Activated CD8-positive, alpha-beta memory T cell treated with anti-CD3 and anti-CD28 coated beads, Interleukin-2, amount 50 U/mL, for 1 hour (primary cell): ENCODE data around the gene MT2A.
"Not testable (repeated sequence)": the region's sequence is repeated elsewhere in the genome, so short reads cannot be mapped to it uniquely, and the experiment has no call there.

Source experiments
- DNase-seq: peaks from one replicate; pipeline ENCODE4 v3.0.0-alpha.2; 2020; ENCODE audit errors: extremely low read depth

MT2A gene

DNA sequence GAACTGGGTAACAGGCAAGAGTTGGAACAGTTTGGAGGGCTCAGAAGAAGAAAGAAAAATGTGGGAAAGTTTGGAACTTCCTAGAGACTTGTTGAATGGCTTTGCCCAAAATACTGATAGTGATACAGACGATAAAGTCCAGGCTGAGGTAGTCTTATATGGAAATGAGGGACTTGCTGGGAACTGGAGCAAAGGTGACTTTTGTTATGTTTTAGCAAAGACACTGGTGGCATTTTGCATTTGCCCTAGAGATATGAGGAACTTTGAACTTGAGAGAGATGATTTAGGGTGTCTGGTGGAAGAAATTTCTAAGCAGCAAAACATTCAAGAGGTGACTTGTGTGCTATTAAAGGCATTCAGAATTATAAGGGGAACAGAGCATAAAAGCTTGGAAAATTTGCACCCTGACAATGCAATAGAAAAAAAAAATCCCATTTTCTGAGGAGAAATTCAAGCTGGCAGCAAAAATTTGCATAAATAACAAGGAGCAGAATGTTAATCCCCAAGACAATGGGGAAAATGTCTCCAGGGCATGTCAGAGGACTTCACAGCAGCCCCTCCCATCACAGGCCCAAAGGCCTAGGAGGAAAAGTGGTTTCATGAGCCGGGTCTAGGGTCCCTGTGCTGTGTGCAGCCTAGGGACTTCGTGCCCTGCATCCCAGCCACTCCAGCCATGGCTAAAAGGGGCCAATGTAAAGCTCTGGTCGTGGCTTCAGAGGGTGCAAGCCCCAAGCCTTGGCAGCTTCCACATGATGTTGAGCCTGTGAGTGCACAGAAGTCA lies 13.5 kb downstream of the MT2A start:
- not testable (repeated sequence) for DNase-seq

DNA sequence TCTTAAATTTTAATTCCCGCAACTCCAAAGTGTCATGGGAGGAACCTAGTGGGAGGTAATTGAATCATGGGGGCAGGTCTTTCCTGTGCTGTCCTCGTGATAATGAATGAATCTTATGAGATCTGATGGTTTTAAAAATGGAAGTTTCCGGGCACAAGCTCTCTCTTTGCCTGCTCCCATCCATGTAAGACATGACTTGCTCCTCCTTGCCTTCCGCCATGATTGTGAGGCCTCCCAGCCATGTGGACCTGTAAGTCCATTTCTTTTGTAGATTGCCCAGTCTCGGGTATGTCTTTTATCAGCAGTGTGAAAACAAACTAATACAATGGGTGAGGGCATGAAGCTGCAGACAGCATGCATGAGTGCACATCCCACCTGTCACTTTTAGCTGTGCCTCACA lies 14.8 kb downstream of the MT2A start:
- not testable (repeated sequence) for DNase-seq

DNA sequence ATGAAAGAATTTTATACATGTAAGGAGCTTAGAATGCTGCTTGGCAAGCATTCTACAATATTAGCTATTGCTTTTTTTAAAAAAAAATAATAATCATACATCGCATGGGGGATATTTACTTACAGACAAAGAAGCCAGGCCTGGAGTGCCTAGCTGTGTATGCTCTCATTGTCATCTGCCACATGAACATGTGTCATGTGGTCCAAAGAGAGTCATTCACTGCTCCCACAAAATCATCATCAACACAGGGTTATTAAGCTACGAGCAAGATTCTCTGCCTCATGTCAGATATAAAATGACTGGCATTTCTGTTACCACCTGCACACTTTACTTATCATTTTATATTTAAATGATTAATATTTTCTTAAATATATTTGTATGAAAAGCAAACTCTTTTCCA lies 15.3 kb downstream of the MT2A start:
- no peak for DNase-seq

DNA sequence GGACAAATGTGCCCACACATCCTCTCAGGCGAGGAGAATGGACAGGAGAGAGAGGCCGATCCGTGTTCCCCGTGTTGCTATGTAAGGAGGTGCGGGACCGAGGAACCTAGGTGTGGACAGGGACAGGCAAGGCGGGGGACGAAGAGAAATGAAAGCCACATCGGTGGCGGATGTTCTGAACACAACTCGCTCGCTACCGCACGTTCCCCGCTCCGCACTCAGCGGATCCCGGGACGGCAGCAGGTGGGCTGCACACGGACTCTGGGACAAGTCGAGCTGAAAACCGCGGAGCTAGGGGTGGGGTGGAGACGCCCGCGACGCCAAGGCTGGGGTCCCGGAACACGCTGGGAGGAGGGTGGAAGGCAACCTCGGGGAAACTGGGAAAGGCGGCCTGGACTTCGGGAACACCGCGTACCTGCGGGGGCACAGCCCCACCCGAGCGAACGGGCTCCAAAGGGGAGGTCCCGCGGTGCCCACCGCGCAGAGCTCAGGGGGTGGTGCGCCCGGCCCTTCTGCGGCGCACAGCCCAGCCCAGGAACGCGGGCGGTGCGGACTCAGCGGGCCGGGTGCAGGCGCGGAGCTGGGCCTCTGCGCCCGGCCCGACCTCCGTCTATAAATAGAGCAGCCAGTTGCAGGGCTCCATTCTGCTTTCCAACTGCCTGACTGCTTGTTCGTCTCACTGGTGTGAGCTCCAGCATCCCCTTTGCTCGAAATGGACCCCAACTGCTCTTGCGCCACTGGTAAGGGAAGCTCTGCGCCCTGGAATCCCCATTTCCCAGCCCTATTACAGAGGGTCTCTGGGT lies 17.0 kb downstream of the MT2A start, which contains the start of gene MT1E:
MT1E (plus strand) TSS at position 642 of the 803 bp plus-strand sequence; CDS start at position 713, 71 bp downstream.
- no peak for DNase-seq

DNA sequence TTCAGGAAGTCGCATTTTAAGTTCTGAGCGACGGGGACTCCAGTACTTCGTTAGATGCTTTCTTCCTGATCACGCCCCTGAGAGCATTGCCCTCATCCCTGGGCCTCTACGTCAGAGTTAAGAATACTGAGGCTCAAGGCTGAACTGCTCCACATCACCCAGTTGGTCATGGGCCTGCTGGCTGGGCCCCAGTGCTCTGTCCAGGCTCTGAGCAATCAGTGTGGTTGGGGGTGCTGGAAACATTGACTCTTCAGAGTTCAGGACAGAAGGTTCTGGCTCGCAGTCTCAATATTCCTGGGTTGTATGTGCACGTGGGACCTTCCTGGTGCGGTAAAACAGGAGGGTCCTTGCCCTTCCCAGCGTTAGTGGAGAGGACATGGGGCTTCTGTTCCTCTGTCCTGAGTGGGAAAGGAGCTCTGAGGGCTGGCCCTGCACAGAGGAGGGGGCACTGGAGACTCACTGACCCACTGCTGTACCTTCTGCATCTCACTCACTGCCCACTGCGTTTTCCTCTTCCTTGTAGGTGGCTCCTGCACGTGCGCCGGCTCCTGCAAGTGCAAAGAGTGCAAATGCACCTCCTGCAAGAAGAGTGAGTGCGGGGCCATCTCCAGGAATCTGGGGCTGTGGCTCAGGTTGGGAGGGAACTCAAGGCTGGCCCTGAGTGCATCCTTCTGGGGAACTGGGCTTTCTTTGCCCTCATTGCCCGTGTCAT lies 17.7 kb downstream of the MT2A start:
- no peak for DNase-seq

DNA sequence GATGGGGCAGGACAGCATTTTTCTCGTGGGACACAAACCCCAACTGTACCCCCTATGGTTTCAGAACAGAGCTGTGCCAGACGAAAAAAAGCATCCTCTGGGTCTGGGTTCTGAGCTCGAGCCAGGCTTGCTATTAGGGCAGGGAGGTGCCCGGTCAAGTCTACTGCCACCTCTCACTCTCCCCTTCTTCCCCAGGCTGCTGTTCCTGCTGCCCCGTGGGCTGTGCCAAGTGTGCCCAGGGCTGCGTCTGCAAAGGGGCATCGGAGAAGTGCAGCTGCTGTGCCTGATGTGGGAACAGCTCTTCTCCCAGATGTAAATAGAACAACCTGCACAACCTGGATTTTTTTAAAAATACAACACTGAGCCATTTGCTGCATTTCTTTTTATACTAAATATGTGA lies 18.3 kb downstream of the MT2A start:
- no peak for DNase-seq

DNA sequence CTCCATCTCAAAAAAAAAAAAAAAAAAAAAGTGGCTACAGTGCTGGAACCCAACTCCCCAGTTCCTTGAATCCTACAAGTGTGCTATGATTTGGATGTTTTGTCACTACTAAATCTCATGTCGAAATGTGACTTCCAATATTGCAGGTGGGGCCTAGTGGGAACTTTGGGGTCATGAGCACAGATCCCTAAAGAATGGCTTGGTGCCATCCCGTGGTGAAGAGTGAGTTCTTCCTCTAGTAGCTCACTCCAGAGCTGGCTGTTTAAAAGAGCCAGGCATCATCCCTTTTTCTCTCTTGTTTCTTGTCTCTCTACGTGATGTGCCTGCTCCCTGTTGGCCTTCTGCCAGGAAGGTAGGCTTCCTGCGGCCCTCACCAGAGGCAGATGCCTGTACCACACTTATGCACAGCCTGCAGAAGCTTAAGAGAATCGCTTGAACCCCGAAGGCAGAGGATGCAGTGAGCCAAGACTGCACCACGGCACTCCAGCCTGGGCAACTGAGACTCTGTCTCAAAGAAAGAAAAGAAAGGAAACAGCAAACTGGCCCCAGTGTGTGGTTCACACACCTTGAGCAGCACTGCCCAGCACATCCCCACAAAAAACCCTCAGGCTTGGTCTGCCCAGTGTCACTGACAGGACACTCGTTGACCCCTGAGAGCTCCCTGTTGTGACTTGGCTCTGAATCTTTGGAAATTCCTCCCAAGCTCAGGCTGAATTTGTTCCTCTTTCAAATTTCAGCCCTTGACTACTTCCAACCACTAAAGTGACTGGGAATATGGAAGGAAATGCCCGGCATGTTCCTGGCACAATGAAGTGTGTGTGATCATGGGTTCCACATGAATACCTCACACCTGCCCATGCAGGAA lies 20.3 kb downstream of the MT2A start:
- DNase-seq: no peak

DNA sequence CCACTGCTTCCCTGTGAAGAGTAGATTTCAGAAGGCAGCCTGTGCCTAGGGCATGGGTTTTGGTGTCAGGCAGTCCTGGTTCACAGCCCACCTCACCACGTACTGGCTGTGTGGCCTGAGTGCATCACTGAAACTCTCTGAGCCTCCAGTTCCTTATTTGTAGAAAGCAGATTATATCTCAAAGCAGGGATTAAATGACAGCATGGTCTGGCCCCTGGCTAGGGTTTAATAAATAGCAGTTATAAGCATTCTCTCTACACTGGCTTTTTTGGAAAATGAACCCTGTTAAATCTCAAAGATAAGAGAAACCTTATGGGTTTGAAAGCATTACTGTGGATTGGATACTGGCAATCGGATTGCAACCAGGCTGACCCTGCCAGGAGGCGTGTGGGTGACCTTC lies 21.1 kb downstream of the MT2A start:
- no peak for DNase-seq

DNA sequence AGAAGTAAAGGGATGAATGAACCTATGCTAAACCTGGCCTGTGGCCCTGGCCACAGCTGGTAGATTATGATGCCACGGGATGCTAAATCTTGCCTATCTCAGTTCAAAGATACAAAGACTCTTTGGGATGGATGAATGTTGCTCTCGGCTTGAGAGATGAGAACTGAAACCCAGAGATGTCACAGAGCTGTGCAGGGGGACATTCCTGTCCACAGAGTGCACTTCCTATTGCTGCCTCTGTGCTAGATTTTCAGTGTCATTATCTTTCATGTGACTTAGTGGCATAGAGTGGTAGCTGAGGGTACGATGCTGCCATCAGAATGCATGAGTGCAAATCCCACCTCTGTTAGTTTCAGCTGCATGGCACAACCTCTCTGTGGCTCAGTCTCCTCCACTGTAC lies 21.8 kb downstream of the MT2A start:
- DNase-seq: no peak

DNA sequence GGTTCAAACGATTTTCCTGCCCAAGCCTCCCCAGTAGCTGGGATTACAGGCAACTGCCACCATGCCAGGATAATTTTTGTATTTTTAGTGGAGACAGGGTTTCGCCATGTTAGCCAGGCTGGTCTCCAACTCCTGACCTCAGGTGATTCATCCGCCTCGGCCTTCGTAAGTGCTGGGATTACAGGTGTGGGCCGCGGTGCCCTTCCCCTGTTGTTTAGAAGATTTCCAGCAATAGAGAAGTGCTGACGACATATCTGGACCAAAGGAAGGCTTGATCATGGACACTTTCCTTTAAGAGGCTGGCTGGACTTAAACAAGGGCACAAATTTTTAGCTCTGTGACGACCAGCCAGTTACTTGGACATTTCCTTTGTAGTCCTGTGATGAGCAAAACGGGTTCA lies 22.8 kb downstream of the MT2A start:
- no peak for DNase-seq

DNA sequence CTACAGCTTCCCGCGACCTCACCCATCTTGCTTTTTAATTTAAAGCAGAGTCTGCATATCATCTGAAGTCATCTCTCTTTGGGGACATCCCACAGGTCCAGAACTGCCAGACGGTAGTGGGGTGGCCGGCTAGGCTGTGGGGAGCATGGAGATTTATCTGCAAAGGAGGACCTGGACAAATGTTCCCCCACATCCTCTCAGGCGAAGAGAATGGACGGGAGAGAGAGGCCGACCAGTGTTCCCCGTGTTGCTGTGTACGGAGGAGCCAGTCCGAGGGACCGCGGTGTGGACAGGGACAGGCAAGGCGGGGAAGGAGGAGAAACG lies 23.4 kb downstream of the MT2A start:
- no peak for DNase-seq

DNA sequence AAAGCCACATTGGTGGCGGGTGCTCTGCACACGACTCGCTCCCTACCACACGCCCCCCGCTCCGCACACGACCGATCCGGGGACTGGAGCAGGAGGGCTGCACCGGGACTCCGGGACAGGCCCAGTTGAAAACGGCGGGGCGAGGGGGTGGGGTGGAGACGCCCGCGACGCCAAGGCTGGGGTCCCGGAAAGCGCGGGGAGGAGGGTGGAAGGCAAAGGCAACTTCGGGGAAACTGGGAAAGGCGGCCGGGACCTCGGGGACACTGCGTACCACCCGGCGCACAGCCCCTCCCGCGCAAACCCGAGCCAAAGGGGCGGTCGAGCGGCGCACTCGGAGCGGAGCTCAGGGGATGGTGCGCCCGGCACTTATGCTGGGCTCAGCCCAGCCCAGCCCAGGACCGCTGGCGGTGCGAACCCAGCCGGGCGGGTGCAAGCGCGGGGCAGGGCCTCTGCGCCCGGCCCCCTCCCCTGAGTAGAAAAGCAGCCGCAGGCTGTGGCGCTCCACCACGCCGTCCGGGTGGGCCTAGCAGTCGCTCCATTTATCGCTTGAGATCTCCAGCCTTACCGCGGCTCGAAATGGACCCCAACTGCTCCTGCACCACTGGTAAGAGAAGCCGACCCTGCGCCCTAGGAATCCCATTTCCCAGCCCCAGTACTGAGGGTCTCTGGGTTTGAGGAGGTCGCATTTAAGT lies 23.9 kb downstream of the MT2A start, which contains the start of gene MT1M:
MT1M (plus strand) TSS at position 504 of the 692 bp plus-strand sequence; CDS start at position 577, 73 bp downstream.
- DNase-seq: no peak

DNA sequence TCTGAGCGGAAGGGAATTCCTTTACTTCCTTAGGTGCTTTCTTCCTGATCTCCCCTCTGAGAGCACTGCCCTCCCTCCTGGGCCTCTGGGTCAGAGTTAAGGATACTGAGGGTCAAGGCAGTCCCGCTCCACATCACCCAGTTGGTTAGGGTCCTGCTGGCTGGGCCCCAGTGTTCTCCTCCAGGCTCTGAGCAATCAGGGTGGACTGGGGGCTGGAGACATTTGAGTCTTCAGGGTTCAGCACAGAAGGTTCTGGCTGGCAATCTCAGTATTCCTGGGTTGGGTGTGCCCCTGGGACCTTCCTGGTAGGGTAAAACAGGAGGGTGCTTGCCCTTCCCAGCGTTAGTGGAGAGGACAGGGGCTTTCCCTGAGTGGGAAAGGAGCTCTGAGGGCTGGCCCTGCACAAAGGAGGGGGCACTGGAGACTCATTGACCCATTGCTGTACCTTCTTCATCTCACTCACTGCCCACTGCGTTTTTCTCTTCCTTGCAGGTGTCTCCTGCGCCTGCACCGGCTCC lies 24.5 kb downstream of the MT2A start:
- no peak for DNase-seq

DNA sequence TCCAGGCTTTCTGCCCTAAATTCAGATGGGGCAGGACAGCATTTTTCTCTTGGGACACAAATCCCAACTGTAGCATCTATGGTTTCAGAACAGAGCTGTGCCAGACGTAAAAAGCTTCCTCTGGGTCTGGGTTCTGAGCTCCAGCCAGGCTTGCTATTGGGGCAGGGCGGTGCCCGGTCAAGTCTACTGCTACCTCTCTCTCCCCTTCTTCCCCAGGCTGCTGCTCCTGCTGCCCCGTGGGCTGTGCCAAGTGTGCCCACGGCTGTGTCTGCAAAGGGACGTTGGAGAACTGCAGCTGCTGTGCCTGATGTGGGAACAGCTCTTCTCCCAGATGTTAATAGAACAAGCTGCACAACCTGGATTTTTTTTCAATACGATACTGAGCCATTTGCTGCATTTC lies 25.2 kb downstream of the MT2A start:
- DNase-seq: no peak

DNA sequence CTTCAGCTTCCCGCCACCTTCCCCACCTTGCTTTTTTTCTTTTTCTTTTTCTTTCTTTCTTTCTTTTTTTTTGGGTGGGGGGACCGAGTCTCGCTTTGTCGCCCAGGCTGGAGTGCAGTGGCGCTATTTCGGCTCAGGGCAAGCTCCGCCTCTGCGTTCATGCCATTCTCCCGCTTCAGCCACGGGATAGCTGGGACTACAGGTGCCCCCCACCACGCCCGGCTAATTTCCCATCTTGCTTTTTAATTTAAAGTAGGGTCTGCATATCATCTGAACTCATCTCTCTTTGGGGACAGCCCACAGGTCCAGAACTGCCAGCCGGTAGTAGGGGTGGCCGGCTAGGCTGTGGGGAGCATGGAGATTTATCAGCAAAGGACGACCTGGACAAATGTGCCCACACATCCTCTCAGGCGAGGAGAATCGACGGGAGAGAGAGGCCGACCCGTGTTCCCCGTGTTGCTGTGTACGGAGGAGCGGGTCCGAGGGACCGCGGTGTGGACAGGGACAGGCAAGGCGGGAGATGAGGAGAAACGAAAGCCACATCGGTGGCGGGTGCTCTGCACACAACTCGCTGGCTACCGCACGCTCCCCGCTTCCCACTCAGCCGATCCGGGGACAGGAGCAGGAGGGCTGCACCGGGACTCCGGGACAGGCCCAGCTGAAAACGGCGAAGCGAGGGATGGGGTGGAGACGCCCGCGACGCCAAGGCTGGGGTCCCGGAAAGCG lies 26.5 kb downstream of the MT2A start:
- DNase-seq: no peak

DNA sequence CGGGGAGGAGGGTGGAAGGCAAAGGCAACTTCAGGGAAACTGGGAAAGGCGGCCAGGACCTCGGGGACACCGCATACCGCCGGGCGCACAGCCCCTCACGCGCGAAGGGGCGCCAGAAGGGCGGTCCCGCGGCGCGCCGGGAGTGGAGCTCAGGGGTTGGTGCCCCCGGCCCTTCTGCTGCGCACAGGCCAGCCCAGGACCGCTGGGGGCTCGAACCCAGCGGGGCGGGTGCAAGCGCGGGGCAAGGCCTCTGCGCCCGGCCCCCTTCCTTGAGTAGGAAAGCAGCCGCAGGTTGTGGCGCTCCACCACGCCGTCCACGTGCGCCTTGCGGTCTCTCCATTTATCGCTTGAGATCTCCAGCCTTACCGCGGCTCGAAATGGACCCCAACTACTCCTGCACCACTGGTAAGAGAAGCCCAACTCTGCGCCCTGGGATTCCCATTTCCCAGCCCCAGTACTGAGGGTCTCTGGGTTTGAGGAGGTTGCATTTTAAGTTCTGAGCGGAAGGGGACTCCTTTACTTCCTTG lies 27.1 kb downstream of the MT2A start:
- DNase-seq: no peak

DNA sequence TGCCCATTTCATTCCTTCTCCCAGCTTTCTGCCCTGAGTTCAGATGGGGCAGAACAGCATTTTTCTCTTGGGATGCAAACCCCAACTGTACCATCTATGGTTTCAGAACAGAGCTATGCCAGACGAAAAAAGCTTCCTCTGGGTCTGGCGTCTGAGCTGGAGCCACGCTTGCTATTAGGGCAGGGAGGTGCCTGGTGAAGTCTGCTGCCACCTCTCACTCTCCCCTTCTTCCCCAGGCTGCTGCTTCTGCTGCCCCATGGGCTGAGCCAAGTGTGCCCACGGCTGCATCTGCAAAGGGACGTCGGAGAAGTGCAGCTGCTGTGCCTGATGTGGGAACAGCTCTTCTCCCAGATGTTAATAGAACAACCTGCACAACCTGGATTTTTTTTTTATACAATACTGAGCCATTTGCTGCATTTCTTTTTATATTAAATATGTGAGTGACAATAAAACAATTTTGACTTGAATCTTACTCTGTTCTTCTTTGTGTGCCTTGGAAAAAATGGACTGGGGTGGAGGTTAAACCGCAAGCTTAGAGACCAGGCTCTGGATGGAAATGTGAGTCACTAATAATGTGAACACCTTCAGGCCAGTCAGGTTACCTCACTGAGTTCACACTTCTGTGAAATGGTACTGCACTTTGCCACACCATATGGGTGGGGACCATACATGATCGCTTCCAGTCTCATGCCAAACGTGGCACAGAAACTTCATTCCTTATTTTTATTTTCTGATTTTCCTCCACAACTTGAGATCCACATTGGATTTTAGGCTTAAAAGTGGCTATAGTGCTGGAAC lies 28.4 kb downstream of the MT2A start:
- no peak for DNase-seq

DNA sequence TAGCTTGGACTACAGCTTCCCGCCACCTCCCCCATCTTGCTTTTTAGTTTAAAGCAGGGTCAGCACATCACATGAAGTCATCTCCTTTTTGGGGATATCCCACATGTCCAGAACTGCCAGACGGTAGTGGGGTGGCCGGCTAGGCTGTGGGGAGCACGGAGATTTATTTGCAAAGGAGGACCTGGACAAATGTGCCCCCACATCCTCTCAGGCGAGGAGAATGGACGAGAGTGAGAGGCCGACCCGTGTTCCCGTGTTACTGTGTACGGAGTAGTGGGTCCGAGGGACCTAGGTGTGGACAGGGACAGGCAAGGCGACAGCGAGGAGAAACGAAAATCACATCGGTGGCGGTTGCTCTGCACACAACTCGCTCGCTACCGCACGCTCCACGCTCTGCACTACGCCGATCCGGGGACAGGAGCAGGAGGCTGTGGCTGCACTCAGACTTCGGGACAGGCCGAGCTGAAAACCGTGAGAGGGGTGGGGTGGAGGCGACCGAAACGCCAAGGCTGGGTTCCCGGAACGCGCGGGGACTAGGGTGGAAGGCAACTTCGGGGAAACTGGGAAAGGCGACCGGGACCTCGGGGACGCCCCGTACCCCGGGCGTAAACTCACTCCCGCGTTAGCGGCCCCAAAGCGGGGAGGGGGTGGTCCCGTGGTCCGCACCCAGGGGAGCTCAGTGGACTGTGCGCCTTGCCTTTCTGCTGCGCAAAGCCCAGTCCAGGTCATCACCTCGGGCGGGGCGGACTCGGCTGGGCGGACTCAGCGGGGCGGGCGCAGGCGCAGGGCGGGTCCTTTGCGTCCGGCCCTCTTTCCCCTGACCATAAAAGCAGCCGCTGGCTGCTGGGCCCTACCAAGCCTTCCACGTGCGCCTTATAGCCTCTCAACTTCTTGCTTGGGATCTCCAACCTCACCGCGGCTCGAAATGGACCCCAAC lies 29.7 kb downstream of the MT2A start, which contains the start of gene MT1A:
MT1A (plus strand) TSS at position 853 of the 937 bp plus-strand sequence; CDS start at position 926, 73 bp downstream.
- no peak for DNase-seq
